ENCODE measurements around the gene TBCE.
A peak's percentile ranks its signal among the peaks of the same experiment; 100 is the strongest.

TBCE gene, protein sequence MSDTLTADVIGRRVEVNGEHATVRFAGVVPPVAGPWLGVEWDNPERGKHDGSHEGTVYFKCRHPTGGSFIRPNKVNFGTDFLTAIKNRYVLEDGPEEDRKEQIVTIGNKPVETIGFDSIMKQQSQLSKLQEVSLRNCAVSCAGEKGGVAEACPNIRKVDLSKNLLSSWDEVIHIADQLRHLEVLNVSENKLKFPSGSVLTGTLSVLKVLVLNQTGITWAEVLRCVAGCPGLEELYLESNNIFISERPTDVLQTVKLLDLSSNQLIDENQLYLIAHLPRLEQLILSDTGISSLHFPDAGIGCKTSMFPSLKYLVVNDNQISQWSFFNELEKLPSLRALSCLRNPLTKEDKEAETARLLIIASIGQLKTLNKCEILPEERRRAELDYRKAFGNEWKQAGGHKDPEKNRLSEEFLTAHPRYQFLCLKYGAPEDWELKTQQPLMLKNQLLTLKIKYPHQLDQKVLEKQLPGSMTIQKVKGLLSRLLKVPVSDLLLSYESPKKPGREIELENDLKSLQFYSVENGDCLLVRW

DNA sequence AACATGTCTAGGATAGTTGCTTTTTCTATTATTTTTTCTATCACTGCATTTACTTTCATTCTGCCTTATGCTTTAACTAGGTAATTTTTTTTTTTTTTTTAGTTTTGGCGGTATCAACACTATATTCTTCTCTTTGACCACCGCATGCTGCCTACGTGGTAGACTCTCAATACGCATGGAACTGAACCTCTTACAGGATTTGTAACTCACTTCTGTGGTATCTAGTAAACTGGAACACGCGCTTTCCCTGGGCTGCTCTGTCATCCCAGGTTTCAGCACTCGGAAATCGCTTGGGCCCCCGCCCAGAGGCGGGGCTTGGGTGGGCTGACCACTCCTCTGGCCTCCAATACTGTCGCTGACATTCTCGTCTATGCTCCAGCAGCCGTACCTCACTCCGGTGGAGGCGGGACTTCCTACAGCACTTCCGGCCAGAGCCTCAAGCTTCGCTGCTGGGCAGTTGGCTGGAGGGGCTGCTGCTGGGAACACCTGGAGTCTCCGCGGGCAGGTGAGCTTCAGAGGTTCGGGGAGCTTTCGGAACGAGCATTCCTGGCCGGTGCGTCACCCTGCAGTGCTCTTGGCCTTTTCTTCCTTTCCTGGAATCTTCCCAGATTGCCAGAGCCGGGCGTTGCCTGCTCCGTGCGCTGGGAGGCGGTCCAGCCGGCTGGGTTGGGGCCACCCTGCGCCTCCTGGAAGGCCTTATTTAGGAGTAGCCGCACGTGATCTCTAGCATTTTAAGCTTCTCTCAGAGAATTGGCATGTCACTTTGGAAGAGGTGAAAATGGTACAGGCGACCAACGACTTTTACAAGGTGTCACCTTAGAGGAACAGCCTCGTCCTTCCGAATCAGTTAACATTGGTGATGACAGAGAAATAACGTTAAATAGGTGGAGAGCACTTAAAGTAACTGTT lies at the start of gene TBCE:
TSS of gene TBCE (plus strand) at position 428 of the 909 bp plus-strand sequence. CDS start 12,623 bp downstream, outside the sequence.
- peak; percentile 97 for DNase-seq (ENCODE audit: low read depth)

DNA sequence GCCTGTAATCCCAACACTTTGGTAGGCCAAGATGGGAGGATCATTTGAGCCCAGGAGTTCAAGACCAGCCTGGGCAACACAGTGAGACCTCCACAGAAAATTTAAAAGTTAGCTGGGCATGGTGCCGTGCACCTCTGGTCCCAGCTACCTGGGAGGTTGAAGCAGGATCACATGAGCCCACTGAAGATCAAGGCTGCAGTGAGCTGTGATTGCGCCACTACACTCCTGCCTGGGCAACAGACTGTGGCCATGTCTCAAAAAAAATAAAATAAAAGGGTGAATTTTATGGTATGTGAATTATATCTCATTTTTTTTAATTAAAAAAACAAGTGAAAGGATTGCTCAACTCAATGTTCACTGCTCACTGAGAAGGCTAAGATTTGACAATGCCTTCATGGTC lies 48.0 kb upstream of the TBCE start:
- no peak for DNase-seq (ENCODE audit: low read depth)

DNA sequence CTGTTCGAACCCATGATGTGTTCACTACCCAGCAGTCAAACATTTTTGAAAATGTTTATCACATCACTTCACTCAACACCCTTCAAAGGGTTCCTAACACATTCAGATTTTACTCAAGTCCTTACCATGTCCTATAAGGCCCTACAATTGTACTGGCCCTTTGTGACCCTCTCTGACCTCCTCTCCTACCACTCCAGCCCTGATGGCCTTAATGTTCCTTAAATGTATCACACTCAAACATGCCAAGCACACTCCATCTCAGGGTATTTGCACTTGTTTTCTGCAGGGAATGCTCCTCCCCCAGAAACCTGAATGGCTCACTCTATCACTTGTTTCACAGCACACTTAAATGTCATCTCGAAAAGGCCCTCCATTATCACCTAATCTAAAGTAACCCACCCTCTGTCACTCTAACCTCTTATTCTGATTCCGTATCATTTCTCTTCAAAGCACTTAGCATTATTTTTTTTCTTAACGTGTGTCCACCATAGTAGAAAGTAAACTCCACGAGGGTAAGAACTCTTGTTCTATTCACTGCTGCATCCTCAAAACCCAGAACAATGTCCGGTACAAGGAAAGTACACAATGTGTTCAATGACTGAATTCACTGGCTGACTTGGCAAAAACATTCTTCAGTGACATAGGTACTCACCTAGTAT lies 46.6 kb upstream of the TBCE start:
- DNase-seq (ENCODE audit: low read depth): no peak

DNA sequence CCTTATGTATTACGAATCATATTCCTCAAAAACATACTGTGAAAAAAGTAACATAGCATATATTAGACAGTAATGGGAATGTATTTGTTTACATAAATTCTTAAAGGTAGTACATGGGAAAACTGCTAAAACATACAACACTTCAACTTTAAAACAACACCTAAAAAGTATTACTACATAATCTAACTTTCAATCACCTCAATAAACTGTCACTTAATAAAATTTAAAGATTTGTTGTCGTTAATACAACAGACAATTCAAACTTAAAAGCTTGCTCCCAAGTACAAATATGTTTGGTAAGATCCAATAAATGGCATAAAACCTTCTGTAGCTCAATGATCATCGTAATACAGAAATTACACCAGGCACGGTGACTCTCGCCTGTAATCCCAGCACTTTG lies 42.9 kb upstream of the TBCE start:
- no peak for DNase-seq (ENCODE audit: low read depth)

DNA sequence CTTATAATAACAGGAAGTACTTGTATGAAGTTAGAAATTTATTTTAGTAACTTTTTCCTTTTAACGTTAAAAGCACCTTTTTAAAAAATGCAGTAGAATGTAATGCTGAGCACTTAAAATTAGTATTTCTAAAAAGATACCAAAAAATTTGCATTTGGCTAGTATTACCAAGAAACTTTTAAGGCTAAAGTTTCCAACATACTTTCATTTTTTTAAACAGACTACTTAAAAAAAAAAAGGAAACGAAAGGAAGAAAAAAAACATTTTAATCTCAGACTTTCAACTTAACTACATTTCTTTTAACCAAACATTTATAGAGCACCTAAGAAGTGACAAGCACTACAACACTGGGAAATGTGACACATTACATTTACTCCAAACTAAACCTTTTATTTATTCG lies 42.1 kb upstream of the TBCE start:
- DNase-seq (ENCODE audit: low read depth): no peak

DNA sequence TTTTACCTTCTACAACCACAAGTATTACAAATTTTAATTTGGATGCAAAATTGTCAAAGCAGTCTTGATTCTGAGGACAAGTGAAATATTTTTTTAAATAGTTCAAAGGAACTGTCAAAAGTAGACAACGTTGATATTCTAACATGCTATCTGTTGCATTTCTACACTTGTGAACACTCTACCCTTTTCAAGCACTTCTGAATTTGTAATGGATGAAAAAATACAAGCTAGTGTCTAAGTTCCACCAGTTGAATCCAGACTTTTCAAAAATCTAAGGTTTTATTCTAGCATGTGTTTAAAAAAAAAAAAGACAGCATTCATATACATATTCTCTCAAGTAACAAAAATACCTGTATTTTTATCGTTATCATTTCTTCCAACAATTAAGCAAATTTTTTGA lies 41.4 kb upstream of the TBCE start:
- DNase-seq (ENCODE audit: low read depth): no peak

DNA sequence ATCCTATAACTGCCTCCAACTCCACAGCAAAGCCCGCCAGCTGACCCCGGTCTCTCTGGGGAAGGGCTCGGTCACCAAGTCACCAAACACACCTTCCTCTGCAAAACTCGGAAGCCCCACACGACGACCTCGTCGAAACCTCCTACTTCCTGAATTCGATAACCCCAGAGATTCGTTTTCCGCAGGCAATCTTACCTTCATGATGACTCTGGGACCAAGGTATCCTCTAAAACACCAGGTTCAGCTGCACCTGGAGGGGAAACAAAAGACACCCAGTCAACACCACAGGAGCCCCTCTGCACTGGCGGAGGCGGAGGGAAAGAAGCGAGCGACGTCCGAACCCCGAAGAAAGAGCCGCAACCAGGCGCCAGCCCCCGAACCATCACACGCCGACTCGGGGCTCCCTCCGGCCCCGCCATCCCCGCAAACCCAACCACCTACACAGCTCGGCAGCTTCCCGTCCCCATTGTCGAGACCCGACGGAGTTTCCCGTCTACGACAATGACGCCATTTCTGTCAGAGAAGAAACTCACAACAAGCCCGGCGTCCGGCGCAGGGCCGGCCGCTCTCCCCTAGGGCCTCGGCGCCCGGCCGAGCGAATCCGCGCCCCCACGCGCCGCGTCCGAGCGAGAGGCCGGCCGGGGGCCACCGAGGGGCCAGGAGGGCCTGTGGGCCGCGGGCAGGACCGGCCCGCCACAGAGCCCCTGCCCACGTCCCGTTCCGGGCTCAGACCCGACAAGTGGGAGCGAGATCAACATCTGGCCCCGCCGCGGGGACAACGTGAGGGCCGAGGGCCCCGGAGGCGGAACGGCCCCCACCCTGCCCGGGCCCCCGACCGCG lies 40.3 kb upstream of the TBCE start:
- DNase-seq (ENCODE audit: low read depth): no peak

DNA sequence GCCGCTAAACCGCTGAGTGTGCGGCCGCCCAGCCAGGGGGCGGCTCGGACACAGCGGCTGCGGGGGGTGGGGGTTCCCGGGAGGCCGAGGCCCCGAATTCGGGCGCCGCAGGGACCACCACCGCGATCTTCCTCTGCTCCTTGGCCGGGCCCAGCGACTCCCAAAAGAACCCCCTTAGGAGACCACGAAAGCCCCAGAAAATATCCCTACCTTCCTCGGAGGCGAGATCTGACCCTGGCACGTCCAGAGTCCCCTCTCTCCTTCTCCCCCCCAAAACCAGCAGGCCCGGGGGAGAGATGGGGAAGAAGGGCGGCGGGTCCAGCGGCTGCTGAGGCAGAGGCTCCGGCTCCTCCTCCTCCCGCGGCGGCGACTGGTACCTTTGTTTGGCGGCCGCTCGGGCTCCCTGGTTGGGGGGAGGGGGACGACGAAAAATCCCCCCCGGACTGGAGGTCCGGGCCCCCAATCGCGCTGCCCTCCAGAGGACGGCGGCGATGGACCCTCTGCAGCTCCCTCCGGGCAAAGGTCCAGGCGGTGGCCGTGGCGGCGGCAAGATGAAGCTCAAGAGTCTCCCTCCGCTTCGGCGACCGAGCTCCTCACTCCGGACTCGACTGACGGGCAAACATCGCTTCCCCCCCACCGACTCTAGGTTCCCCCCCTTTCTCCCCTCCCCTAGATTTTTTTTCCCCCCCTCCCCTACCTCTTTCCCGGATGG lies 39.5 kb upstream of the TBCE start, which contains the start of gene ARID4B:
TSS of gene ARID4B (minus strand) at position 621 of the 712 bp plus-strand sequence. CDS start 1,260 bp downstream, outside the sequence.
- peak; percentile 31 for DNase-seq (ENCODE audit: low read depth)

DNA sequence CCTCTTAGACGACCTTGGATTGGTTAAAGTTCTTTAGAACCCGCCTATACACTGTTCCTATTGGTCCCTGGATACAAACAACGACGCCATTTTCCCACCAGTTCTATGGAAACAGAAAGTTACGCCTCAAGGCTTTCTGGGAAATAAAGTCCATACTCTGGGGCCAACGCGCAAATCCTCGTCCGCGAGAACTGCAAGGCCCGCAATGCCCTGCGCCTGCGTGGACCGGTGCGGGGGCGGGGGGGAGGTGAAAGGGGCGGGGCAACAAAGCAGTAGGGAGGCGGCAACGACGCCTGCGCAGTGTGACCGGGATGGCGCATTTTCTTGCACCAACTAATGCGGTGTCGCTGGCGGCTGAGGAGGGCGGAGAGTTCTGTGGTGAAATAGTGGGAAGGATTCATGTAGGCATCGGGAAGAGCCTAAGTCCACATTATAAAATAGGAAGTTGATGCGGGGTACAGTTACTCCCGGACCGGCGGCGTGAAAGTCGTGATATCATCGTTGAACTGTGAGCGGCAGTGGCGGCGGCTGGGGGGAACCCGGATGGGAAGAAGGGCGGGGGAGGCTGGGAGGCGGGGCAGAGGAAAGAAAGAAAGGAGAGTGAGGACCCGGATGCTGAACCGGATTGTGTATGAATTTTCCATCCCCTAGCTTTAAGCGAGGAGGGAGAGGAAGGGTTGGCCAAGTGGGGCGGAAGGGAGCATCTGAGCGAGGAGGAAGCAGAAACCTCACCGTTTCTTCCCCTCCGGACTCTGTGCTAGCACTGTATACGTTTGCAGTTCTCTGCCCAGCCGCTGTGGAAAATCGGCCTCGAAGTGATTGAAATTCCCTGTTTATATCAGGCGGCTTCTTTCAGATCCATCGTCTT lies 38.7 kb upstream of the TBCE start, which contains the start of gene GGPS1:
TSS of gene GGPS1 (plus strand) at position 300 of the 868 bp plus-strand sequence. CDS start 6,695 bp downstream, outside the sequence.
- DNase-seq (ENCODE audit: low read depth): peak; percentile 100

DNA sequence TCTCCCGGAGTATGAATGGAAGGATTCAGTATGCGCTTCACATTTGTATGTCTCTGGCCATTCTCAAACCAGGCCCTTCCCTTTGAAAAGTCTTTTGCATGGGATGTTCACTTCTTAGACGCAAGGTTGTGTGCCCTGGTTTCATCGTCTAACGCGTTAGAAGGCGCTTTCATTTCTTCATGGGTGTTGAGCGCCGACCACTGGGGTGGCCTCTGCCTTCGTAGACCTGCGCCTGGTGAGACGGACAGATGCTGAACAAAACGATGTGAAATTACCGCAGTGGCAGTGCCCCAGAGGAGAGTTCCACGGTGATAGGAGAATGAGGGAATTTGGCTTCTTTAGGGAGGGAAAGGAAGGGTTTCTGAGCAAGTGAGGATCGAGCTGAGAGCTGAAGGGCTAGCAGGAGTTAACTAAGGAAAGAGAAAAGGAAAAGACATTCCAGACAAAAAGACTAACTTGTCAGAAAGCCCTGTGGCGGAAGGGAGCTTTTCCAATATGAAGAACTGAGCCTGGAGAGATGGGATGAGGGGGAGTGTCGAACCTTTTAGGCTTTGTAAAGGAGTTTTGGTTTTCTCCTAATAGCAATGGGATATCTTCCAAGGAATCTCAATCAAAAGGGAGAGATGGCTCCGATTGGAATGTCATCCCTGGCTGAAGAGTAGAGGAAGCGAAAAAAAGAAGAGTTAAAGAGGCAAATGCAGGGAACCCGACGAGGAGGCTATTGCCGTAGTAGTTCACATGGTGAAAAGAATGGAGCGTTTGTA lies 37.9 kb upstream of the TBCE start:
- peak; percentile 51 for DNase-seq (ENCODE audit: low read depth)

DNA sequence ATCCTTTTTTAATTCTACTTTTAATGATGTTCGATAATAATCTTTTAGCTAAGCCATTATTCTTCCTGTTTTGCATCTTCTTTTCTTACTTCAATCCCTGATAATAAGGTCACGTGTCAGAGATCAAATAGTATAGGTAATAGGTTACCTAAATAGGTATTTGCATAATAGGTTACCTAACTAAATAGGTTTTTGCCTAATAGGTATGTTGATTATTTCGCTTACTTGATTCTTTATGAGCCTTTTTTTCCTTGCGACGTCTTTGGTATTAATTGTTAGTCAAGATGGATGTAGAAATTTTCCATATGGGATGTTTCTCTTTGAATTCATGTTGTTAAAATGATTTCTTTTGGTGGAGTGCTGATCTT lies 36.3 kb upstream of the TBCE start:
- no peak for DNase-seq (ENCODE audit: low read depth)

DNA sequence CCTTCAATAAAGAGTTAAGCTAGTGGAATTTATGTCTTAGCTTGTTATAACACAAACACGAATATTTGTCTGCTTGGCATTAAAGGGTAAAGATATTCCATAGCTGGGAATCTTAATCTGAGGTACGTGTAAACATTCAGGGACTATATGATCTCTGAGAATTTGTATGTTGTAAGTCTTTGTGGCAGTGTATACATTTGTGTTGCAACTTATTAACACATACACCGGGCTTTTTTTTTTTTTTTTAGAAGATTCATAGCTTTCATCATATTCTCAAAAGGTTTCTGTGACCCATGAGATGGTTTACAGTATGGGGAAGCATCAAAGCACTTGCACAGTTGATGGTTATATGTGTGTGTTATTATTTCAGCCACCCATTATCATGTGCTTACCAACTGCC lies 35.8 kb upstream of the TBCE start:
- DNase-seq (ENCODE audit: low read depth): no peak

DNA sequence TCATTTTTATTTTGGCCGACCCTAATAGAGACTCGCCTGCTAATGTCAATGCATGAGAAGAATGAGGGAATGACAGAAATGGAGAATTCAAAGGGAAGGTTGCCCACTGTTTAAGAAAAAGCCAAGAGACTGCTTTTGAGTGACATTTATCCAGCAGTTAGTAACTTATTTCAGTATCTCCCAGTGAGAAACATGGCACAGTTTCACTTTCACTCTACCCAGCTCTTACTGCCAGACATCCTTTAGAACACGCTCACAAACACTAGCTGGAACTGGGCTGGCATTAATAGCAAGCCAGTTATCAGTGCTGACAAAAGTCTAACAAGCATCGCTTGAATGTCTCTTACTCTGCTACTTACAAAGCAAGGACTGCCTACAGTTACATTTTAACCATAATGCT lies 30.3 kb upstream of the TBCE start:
- peak; percentile 43 for DNase-seq (ENCODE audit: low read depth)

DNA sequence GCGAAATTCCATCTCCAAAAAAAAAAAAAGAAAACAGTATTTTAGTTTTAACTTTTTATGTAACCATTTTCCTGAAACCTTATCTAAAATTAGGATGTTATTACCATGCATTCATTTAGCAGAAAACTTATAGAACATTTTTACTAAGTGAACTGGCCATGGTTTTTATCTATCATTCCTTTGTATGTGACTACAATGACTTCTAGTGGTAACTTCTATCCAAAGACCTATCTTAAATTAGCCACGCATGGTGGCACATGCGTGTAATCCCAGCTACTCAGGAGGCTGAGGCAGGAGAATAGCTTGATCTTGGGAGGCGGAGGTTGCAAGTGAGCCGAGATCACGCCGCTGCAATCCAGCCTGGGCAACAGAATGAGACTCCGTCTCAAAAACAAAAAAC lies 27.5 kb upstream of the TBCE start:
- DNase-seq (ENCODE audit: low read depth): no peak

DNA sequence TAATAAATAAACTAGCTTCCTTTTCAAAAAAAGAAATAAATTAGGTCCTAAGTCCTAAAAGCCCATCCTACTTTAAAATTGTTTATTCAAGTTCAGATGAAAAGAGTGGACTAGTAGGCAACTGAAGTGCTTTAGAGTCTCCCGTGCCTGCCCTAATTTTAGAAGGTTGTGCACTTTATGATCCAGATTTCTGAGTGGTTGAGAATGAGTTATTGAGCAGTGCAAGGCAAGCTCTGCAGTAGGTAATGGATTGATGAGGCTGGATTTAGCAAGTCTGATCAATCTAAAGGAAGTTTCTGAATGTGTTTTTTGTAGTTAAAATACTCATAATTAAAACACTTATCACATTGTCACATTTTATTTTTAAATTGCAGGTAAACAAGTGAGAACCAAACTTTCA lies 25.9 kb upstream of the TBCE start:
- DNase-seq (ENCODE audit: low read depth): no peak

DNA sequence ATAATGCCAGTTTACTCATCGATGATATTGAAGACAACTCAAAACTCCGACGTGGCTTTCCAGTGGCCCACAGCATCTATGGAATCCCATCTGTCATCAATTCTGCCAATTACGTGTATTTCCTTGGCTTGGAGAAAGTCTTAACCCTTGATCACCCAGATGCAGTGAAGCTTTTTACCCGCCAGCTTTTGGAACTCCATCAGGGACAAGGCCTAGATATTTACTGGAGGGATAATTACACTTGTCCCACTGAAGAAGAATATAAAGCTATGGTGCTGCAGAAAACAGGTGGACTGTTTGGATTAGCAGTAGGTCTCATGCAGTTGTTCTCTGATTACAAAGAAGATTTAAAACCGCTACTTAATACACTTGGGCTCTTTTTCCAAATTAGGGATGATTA lies 25.2 kb upstream of the TBCE start:
- no peak for DNase-seq (ENCODE audit: low read depth)

DNA sequence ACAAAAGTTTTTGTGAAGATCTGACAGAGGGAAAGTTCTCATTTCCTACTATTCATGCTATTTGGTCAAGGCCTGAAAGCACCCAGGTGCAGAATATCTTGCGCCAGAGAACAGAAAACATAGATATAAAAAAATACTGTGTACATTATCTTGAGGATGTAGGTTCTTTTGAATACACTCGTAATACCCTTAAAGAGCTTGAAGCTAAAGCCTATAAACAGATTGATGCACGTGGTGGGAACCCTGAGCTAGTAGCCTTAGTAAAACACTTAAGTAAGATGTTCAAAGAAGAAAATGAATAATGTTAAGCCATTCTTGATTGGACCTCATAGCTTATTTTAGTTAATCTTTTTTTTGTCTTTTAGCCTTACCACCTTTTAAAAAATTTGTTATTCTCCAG lies 24.8 kb upstream of the TBCE start:
- DNase-seq (ENCODE audit: low read depth): no peak

DNA sequence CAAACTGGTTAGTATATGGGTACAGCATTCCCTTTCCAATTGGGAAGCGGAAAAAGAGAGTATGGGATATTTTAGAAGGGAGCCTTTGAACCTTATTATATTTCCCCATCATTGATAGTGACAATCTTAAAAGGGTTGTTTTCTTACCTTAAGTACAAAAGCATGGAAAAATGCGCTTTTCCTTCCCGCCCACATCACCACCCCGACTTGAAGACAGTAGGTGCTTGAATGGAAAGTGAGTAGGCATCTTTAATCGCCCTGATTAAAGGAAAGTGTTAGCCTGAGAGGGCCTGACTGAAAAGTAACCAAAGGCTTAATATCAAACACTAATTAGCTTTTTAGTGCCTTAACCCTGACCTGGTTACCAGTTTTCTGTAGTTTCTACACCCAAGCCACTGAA lies 23.5 kb upstream of the TBCE start:
- no peak for DNase-seq (ENCODE audit: low read depth)

DNA sequence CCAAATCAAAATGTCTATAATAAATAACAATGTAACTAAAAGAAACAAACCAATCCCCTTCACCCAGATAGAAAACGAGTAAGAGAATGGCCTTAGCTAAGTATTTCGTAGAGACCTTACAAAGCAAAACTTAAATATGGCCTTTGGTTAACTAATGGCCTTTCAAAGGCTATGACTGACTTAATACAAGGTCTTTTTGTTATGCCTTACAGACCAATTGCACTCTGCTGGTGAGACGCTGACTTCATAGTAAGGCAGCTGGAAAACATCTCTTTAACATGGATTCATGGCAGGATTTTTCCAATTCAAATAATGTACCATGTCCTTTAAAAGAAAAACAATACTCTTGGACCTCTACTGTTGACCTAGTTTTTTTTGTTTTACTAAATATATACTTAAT lies 15.8 kb upstream of the TBCE start:
- DNase-seq (ENCODE audit: low read depth): no peak
